GM18861 (cell line): ENCODE results near the gene SPPL2C.

Experiments
- ATAC-seq: cut with Tn5 transposase; IDR thresholded peaks from one replicate; pipeline ENCODE4 v1.9.1; 2021; ENCODE audit not compliant: unreplicated experiment

SPPL2C gene, protein sequence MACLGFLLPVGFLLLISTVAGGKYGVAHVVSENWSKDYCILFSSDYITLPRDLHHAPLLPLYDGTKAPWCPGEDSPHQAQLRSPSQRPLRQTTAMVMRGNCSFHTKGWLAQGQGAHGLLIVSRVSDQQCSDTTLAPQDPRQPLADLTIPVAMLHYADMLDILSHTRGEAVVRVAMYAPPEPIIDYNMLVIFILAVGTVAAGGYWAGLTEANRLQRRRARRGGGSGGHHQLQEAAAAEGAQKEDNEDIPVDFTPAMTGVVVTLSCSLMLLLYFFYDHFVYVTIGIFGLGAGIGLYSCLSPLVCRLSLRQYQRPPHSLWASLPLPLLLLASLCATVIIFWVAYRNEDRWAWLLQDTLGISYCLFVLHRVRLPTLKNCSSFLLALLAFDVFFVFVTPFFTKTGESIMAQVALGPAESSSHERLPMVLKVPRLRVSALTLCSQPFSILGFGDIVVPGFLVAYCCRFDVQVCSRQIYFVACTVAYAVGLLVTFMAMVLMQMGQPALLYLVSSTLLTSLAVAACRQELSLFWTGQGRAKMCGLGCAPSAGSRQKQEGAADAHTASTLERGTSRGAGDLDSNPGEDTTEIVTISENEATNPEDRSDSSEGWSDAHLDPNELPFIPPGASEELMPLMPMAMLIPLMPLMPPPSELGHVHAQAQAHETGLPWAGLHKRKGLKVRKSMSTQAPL

GRCh38 chr17:45844695-45845375 lies at the start of gene SPPL2C:
Gene SPPL2C (plus strand): TSS chr17:45844881. CDS start chr17:45844907, 26 bp downstream.
- no peak for ATAC-seq

DNA sequence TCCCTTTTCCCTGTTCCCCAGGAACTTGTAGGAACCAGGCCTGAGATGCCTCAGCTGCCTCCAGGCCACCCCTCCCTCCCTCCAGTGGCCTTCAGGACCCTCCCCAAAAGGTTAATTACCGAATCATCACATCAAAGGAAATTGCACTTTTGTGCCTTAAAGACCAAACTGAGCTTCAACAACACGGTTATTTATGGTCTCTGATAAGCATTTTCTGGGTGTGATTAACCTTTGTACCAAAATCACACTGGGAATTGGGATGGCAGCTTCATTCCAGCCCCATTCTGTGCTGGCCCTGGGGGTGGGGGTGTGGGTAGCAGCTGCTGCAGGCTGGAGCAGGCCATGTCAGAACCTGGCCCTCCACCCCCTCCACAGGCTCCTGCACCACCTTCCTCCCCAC lies 43.9 kb upstream of the SPPL2C start:
- no peak for ATAC-seq

DNA sequence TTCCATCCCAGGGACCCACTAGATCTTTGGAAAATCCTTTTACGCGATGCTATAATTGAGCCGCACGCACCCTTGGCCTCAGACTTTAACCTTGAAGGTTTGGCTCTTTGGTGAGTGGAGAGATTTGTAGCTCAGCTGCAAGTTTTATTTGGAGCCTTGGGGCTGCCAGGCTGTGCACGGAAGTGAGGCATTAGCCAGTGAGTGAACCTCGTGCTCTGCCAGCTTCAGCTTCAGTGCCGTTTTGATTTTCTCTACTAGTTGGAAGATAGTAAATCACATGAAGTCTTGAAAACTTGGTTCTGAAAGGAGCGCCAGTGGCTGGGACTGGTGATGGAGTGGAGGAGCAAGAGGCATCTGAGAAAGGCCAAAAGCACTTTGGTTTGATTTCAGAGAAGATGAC lies 43.3 kb upstream of the SPPL2C start:
- no peak for ATAC-seq

DNA sequence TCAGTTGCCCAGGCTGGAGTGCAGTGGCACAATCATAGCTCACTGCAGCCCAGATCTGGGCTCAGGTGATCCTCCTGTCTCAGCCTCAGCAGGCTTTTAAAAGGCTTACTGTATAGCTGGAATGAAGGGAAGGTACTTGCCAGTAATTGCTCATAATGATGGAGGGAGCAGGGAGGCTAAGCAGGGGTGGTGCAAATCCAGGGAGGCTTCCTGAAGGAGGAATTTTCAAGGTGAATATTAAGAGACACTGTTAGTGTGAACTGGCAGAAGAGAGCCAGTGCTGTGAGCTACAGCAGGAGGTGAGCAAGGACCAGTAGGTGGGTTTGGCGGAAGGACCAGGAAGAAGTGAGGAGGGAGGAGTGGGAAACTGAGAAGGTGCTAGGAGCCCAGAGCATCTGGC lies 35.8 kb upstream of the SPPL2C start:
- no peak for ATAC-seq

DNA sequence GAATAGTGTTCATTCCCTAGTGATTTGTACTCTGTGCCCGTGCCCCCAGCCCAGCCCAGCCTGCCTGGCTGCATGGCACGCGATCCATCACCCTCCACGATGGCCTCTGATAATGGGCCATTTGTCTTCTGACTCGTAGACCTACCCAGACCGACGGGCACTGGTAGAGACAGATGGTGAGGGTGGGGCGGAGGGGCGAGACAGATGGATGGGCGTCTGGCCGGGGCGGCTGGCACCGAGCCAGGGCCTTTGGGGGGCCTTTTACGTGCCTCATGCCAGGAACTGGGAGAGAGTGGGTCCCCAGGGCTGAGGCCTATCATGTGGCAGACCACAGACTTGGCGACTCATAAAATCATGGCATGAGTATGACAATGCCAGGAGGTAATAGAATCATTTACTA lies 35.2 kb upstream of the SPPL2C start:
- no peak for ATAC-seq

DNA sequence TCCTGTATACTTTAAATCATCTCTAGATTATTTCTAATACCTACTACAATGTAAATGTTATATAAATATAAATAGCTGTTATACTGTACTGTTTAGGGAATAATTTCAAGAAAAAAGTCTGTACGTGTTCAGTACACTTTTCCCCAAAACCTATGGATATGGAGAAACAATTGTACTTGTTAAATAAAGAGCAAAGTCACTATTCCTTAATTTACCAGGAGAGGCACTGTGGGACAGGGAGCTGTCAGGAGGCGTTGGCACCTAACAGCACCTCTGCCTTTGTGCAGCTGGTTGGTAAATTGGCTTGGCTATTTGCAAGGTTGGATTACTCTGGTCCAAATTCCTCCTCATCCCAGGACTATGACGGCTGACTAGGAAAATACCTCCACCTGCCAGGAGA lies 32.6 kb upstream of the SPPL2C start:
- ATAC-seq = no peak

- no peak for ATAC-seq
Observed at GRCh38 chr17:45813048-45813725, 31.5 kb upstream of the SPPL2C start.

DNA sequence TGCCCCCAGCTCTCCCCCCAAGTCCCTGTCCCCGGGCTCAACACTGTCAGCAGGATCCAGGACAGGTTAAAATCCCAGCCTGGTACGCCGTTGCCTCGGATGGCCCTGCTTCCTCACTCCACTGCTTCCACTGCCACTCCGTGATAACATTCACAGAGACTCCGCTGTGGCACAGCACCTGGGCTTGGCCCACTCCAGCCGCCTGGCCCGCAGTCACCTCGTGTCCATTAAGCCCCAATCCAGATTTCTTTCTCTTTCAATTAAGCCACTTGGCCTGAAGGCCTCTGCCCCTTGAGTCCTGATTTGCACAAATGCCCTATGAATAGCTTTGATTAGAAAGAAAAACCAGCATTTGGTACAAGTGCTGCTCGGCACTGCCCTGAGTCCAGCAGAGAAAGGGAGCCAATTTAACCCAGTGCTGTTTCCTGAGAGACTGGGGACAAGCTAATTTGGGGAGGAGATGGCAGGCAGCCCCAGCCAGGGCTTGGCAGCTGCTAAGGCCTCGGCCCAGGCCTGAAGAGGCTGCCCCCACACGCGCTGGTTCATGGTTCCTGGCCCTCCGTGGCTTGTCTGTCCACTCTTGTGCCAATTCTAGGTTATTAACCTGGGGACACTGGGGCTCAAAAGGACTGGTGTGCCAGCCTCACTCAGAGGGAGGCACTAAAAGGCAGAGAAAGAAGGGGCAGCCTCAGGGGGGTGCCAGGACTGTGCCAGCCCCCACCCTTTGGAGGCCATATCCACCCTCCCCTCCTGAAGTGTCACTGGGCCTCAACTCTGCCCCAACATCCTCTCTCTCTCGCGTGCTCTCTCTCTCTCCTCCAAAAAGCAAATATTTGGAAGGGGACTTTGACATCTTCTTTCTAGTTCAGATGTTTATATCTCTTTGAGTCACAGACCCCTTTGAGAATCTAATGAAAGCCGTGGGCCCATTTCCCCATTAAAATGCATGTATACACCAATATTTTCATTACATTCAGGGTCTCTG lies 29.8 kb upstream of the SPPL2C start:
- ATAC-seq = no peak

- no peak for ATAC-seq
Observed at GRCh38 chr17:45815752-45816151, 28.9 kb upstream of the SPPL2C start.

DNA sequence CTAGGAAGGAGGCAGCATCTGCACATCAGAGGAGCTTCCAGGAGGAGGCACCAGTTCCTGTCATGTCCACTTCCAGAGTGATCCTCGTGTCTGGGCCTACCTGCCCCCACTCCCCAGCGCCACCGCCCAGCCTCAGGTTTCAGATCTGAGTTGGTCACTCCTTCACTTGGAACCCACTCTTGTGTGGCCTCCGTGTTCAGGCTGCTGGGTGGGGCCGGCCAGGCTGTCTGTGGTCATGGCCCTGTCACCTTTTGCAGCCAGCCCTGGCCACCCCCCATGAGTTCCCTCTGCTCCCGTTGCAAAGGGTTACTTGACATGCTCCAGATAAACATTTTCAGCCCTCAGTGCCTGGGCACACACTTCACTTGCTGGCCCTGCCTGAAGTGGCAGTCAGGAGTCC lies 26.6 kb upstream of the SPPL2C start:
- ATAC-seq = no peak

DNA sequence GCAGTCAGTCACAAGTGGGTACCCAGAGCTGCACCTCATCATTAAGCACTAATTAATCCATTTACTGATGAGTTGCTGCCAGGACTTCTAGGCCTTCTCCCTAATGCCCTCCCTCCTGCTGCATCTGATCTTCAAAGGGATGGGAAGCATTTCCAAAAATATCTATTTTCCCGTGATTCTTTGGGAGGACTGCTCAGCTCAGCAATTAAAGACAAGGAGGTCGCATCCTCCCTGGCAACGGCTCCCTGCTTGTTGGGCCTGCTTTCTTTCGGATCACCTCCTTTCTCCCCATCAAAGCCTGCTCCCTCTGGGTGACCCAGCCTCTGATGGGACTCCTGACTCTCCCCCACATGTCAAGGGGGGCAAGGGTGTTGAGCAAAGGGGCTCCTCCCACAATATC lies 26.0 kb upstream of the SPPL2C start:
- no peak for ATAC-seq

GRCh38 chr17:45819632-45820031 lies 25.0 kb upstream of the SPPL2C start:
- ATAC-seq = no peak

GRCh38 chr17:45820052-45820780 lies 24.5 kb upstream of the SPPL2C start:
- no peak for ATAC-seq

- ATAC-seq = no peak
Observed at GRCh38 chr17:45821147-45821546, 23.5 kb upstream of the SPPL2C start.

DNA sequence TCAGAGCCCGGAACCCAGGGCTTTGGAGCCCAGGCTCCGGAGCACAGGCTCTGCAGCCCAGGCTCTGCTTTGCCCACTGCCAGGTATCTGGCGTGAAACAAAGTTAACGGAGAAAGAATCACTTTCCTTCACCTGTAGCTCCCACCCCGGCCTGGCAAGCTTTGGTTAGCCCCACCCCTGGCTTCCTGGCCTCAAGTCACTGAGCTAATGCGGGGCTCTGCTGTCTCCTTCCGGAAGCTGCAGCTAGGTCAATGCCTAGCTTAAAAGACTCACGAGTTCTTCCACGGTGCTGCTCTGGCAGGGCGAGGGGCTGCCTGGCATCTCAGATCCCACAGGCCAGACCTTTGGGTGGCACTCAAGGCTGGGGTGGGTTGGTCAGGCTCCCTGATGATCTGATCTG lies 21.1 kb upstream of the SPPL2C start:
- no peak for ATAC-seq

DNA sequence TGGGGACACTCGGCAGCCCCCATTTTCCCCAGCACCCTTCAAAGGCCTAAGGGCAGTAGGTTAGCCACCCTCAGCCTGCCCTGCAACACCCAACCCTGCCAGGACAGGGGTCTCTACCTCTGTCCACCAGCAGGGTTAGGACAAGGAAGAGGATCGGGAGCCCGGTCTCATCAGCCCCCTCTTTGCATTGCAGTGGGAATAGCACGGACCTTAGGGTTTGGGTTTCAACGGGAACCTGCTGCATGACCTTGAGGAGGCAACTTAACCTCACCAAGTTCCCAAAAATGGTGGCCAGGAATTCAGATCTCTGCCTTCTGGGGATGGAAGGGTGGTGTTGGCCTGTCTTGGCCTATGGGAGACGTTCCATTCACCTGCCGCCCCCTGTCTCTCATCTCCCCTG lies 20.2 kb upstream of the SPPL2C start:
- ATAC-seq = no peak

DNA sequence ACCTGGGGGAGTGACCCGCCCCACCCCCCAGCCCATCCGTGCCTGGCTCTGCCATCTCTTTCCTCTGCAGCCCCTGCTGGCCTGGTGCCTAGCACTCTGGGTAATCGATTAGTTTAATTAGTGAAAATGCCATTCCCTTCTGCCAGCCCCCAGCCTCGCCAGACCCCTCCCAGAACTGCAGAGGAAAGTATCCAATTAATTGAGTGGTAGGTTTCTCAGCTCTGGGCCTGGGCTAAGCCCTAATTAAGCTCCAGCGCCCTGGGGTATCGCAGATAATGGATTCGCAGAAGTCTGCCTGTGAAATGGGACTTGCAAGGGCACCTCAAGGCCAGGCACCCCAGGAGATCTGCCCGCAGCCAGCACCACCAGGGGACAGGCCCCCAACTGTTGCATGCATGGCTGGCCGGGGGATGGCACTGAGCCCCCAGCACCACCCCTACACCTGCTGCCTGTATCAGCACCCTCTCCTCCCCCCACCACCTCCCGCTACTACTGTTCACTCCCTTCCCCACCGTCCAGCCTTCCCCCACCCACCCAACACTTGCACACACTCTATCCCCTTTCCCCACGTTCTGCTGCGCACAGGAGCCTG lies 19.7 kb upstream of the SPPL2C start:
- no peak for ATAC-seq

DNA sequence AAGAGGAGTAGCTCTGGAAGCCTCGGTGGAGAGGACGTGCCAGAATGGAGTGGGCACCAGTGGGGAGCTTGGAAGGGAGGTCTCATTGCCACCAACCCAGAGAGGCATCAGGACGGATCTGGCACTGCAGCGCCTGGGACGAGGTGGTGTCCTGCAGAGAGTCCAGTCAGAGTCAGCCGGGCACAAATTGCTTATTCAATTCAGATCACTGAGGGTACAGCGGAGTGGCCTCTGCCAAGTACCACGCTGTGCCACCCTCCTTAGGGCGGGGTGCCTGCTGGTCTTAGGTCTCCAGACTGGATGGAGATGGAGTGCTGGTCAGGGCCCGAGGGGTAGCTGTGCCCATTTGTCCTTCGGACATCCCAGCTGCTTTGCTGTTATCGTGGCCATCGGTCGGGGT lies 18.9 kb upstream of the SPPL2C start:
- ATAC-seq = no peak

GRCh38 chr17:45826919-45827588 lies 17.6 kb upstream of the SPPL2C start:
- ATAC-seq = no peak
